Retina (tissue), 1 donor: ENCODE results near the gene LAMB1.

ENCODE experiments used
- DNase-seq: peaks from one replicate; pipeline ENCODE4 v3.0.0-alpha.2; 2016

Gene LAMB1

GRCh38 chr7:108016841-108017775, 14.1 kb upstream of the LAMB1 start:
- no peak for DNase-seq

GRCh38 chr7:108015740-108016139, 12.8 kb upstream of the LAMB1 start:
- no peak for DNase-seq

- no peak for DNase-seq
Observed at GRCh38 chr7:108014747-108015682, 12.1 kb upstream of the LAMB1 start.

GRCh38 chr7:108014215-108014614, 11.3 kb upstream of the LAMB1 start:
- DNase-seq, result no peak

GRCh38 chr7:108012499-108013430, 9.8 kb upstream of the LAMB1 start:
- DNase-seq, result no peak

- DNase-seq, result no peak
Observed at GRCh38 chr7:108010377-108010776, 7.4 kb upstream of the LAMB1 start.

- DNase-seq, result no peak
Observed at GRCh38 chr7:108009873-108010272, 6.9 kb upstream of the LAMB1 start.

GRCh38 chr7:108008827-108009226, 5.9 kb upstream of the LAMB1 start:
- no peak for DNase-seq

GRCh38 chr7:108008240-108008639, 5.3 kb upstream of the LAMB1 start:
- no peak for DNase-seq

GRCh38 chr7:108007762-108008161, 4.8 kb upstream of the LAMB1 start:
- DNase-seq, result no peak

GRCh38 chr7:108007261-108007660, 4.3 kb upstream of the LAMB1 start:
- DNase-seq, result no peak

- DNase-seq, result peak; percentile 44
Observed at GRCh38 chr7:108004220-108005142, 1.5 kb upstream of the LAMB1 start.

- no peak for DNase-seq
Observed at GRCh38 chr7:108003599-108003935, 606 bp upstream of the LAMB1 start.

GRCh38 chr7:108001764-108002725, 916 bp downstream of the LAMB1 start:
- peak; percentile 88 for DNase-seq

- DNase-seq, result peak; percentile 82
Observed at GRCh38 chr7:108000875-108001763, 1.8 kb downstream of the LAMB1 start.

- no peak for DNase-seq
Observed at GRCh38 chr7:107999779-108000560, 3.0 kb downstream of the LAMB1 start.

GRCh38 chr7:107998660-107999480, 4.1 kb downstream of the LAMB1 start:
- DNase-seq, result no peak
